ENCODE results near the gene OXA1L. TPM values are rescaled to one million over a fixed set of nuclear protein-coding genes. Genes with fewer than 3 reads are reported as not detected.
A peak's percentile ranks its signal among the peaks of the same experiment; 100 is the strongest.

OXA1L gene
- total RNA-seq, 2 donors from 2014 or later, result 103 to 112 TPM

DNA sequence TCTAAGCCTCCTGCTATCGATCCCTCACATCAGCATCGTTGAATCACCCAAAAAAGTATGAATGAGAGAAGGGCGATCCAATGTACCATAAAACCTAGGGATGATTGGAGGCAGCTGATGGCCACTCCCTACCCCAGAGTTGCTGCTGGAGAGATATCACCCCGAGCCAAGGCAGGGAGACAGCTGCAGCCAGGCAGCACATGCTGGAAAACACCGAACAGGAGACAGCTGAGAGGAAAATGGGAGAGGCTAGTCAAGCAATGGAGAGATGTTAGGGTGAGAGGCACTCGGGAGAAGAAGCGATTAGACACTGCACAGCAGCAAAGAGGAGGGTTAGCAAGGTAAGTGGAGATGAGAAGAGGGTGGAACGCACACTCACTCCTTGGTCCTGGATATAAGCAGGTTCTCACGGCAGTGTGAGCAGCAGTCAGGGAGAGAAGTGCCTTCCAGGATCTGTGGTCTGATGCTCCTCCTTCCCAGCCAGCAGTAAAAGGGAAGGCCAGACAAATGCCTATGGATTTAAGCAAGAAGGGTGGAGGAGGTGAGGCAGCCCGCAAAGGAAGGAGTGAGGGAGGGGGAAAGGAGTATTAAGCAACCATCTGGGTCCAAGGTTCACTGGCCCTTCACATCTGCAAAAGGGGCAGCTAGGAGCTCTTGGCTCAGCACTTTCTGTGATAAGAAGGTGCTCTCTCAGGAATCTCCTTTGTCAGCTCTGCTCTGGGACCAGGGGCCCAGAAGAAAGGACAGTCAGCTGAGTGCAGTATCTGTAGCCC, 48.6 kb downstream of the OXA1L start, which contains the start of gene SLC7A7:
SLC7A7 (minus strand) TSS at position 495 of the 773 bp plus-strand sequence. CDS start 2,037 bp downstream, outside the sequence.
- Mint-ChIP-seq H3K4me1 (ENCODE audit: low read depth in 2 of 2) (peaks cover 0 to 3% of the 10 kb centered on the region in 2 donors), H3K36me3 (no peaks in the 10 kb centered on the region), H3K4me3 (no peak within 1 kb of the TSS), H3K27me3 (peaks cover 20 to 21% of the 10 kb centered on the region in 2 donors), H3K27ac (no peak within 1 kb of the TSS), H3K9me3 (no peaks in the 10 kb centered on the region)
- peak in 1 of 2 donors; percentile 26 for ATAC-seq
- DNase-seq (ENCODE audit: low spot score), result no peak

DNA sequence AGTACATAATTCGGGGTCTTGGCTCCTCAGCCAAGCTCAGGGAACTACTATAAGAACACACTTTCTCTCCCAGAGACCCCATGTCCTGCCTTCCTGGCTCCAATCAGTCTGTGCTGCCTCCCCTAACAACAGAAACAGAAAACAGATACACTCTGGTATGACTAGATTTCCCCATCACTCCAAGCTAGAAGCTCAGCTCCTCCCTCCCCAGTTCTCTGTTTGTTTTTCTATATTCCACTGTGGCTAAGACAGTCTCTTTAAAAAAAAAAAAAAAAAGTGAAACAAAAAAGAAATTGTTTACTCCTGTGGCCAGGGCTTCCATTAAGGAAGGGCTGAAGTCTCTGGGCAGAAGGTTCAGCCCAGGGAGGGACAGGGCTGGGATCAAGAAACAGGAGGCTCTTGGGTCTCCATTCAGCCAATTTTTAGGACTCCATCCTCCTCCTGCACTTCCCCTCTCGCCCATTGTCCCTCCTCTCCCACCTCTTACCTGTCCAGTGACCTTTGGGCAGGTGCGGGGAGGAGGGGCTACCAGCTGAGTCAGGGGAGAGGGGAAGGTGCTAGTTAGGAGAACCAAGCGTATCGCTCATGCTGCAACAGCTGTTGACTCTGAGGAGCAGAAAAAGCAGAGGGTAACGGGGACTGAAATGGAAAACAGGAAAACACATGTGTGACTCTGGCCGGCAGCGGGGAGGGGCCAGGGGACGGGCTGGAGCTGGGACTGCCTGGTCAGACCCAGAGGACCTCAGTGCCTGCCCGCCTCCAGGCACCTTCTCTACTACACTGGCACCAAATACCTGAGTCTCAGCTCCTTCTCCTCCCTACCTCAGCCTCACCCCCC, 52.9 kb downstream of the OXA1L start:
- DNase-seq (ENCODE audit: low spot score) (no peak), ATAC-seq (no peak)
- no peaks in the 10 kb centered on the region for H3K9me3 Mint-ChIP-seq
- no peak overlapping the region for H3K27ac Mint-ChIP-seq
- peaks cover 22 to 28% of the 10 kb centered on the region in 2 donors for H3K27me3 Mint-ChIP-seq
- no peak overlapping the region for H3K4me3 Mint-ChIP-seq
- peaks cover 8 to 10% of the 10 kb centered on the region in 2 donors for H3K4me1 Mint-ChIP-seq (ENCODE audit: low read depth in 2 of 2)
- no peaks in the 10 kb centered on the region for H3K36me3 Mint-ChIP-seq

DNA sequence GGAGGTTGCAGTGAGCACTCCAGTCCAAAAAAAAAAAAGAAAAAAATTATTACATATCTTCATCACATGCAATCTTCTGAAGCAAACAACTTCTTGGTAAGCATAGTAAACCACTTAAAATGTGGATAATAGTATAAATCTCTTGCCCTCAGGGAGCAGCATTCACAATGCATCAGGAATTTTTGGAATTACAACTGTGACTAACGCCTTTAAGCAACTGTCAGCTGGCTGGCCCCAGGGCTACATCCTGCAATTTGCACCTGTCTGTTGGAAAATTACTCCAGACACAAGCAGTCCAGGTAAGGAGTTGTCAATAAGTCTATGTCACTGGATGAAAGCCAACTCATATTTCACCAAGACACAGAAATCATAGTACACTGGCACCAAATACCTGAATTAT, 54.2 kb downstream of the OXA1L start:
- H3K36me3 Mint-ChIP-seq, result no peaks in the 10 kb centered on the region
- ATAC-seq (no peak), DNase-seq (ENCODE audit: low spot score) (no peak)
- H3K4me3 Mint-ChIP-seq, result no peak overlapping the region
- no peak overlapping the region for H3K27ac Mint-ChIP-seq
- H3K9me3 Mint-ChIP-seq, result no peaks in the 10 kb centered on the region
- peaks cover 18 to 25% of the 10 kb centered on the region in 2 donors for H3K27me3 Mint-ChIP-seq
- H3K4me1 Mint-ChIP-seq (ENCODE audit: low read depth in 2 of 2), result peaks cover 11 to 12% of the 10 kb centered on the region in 2 donors

DNA sequence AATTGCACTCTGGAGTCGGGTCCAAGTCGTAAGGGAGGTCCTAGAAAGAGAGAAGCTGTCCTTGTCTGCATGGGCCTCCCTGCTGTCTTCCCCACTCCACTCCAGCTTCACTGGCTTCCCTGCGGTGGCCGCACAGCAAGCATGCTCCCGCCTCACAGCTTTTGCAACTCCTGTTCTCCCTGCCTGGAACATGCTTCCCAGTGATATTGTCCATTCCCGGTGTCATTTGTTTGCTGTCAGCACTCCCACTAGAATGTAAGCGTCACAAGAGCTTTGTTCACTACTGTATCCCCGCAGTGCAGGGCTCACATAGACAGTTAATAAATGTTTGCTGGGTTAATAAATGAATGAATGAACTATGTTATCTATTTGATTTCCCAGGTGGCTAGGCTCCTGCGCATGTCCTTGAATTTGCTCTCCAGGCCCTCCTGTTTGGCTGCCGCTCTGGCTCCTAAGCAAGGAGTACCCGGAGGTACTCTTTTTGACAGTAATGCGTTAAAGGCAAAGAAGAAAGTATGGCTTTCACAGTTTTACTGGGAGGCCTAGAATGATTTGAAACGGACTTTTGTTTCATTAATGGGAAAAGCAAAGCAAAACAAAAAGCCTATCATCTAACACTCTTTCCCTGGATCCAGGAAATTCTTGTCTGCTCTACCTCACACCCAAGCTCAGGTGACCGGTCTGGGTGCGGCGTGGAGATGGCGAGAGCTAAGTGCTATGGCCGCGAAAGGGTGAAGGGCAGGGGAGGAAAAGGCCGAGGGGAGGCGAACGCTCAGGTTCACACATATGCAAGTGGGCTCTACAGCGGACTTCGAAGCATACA, 54.9 kb downstream of the OXA1L start:
- no peak for DNase-seq (ENCODE audit: low spot score)
- Mint-ChIP-seq H3K36me3 (no peaks in the 10 kb centered on the region), H3K27ac (no peak overlapping the region), H3K9me3 (no peaks in the 10 kb centered on the region), H3K27me3 (peaks cover 22 to 28% of the 10 kb centered on the region in 2 donors), H3K4me1 (ENCODE audit: low read depth in 2 of 2) (peaks cover 12 to 13% of the 10 kb centered on the region in 2 donors), H3K4me3 (no peak overlapping the region)
- no peak for ATAC-seq

DNA sequence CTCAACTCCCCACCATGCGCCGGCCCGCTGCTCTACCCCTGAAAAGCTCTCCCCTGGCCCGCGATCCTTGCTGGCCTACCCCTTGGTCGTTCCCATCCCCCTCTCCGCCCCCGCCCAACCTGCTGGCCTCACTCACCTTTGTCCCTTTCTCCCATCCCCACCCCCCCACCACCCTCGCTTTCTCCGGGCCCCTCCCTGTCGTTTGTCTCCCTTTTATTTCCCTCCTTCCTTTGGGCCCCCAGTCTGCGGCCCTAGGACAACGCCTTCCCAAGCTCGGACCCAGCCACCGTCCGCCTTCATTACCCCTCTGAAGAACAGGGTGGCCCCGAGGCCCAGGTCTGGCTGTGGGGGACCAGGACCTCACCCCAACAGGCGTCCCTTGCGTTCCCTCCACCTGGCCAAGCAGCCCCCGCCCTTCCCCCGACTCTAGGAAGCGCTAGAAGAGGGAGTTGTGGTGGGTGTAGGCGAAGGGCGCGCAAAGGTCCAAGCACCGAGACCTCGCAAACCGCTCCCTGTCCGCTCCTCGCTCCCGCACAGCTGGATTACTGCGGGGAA, 55.6 kb downstream of the OXA1L start:
- Mint-ChIP-seq H3K27me3 (peaks cover 22 to 28% of the 10 kb centered on the region in 2 donors), H3K36me3 (no peaks in the 10 kb centered on the region), H3K9me3 (no peaks in the 10 kb centered on the region), H3K4me3 (no peak overlapping the region), H3K4me1 (ENCODE audit: low read depth in 2 of 2) (peaks cover 12 to 13% of the 10 kb centered on the region in 2 donors), H3K27ac (no peak overlapping the region)
- no peak for ATAC-seq
- DNase-seq (ENCODE audit: low spot score), result no peak

Other genes with a start within 250 kb of the OXA1L start
- 100 to 1,000 TPM; 147 to 221 TPM for gene DAD1, start 177.5 kb upstream of the OXA1L start, total RNA-seq
- 10 to 100 TPM in 1 of 2 donors, 1 to 10 TPM in 1; 8.4 to 36.8 TPM for gene ABHD4, start 168.4 kb upstream of the OXA1L start, total RNA-seq
- gene OR6J1, start 122.3 kb upstream of the OXA1L start, total RNA-seq, result not detected
- under 1 TPM; 0.36 to 0.59 TPM for gene SLC7A7, start 48.7 kb downstream of the OXA1L start, total RNA-seq
- 100 to 1,000 TPM; 116 to 134 TPM for gene MRPL52, start 63.2 kb downstream of the OXA1L start, total RNA-seq
- 1 to 10 TPM; 3.7 to 8.0 TPM for gene MMP14, start 69.9 kb downstream of the OXA1L start, total RNA-seq
- gene LRP10, start 105.1 kb downstream of the OXA1L start, total RNA-seq, result 10 to 100 TPM; 53.4 to 60.4 TPM
- gene REM2, start 116.5 kb downstream of the OXA1L start, total RNA-seq, result under 1 TPM in 1 of 2 donors, not detected in 1; 0.43 TPM
- gene RBM23, start 152.5 kb downstream of the OXA1L start, total RNA-seq, result 10 to 100 TPM; 88.2 to 94.1 TPM
- gene PRMT5, start 162.7 kb downstream of the OXA1L start, total RNA-seq, result 100 to 1,000 TPM; 108 to 171 TPM
- 10 to 100 TPM; 34.4 to 56.8 TPM for gene HAUS4, start 190.4 kb downstream of the OXA1L start, total RNA-seq
- gene AJUBA, start 215.9 kb downstream of the OXA1L start, total RNA-seq, result 1 to 10 TPM in 1 of 2 donors, under 1 TPM in 1; 0.17 to 2.1 TPM
- gene C14orf93, start 243.5 kb downstream of the OXA1L start, total RNA-seq, result 10 to 100 TPM in 1 of 2 donors, 1 to 10 TPM in 1; 2.8 to 10.8 TPM